Measurements from ENCODE around the gene SEPTIN12. TPM values are rescaled to one million over a fixed set of nuclear protein-coding genes. Genes with fewer than 3 reads are reported as not detected.

Gene SEPTIN12
- total and polyA plus RNA-seq, 2 experiments from 2014 or later = not detected

- no peak for TF ChIP-seq CTCF (IDR thresholded peaks at IDR 0.05; ENCODE audit: poor library complexity)
- no peak for TF ChIP-seq EZH2 (IDR thresholded peaks at IDR 0.05; ENCODE audit: borderline replicate concordance)
- TF ChIP-seq EZH2phosphoT487 (IDR thresholded peaks at IDR 0.05; ENCODE audit: low read depth, severe bottlenecking, unreplicated experiment) = no peak
- H3K4me3 ChIP-seq = no peak overlapping the region
- H3K36me3 ChIP-seq (replicated peaks; ENCODE audit: insufficient read depth, low read depth) = peaks cover 3% of the 10 kb centered on the region
- WGBS (ENCODE audit: low lambda C conversion rate, missing lambda C conversion rate) = 93% methylated on average over 11 of the region's 11 CpGs
- no peak overlapping the region for H3K27ac ChIP-seq
- H4K20me1 ChIP-seq (ENCODE audit: insufficient read depth, poor library complexity, severe bottlenecking) = peaks cover 5% of the 10 kb centered on the region
- no peaks in the 10 kb centered on the region for H3K9me2 ChIP-seq (replicated peaks; ENCODE audit: insufficient read depth)
- DNase-seq (ENCODE audit: low spot score) = no peak
- H3K9me3 ChIP-seq (ENCODE audit: low read depth) = no peaks in the 10 kb centered on the region
- no peaks in the 10 kb centered on the region for H3K79me2 ChIP-seq
- H3K4me1 ChIP-seq (ENCODE audit: insufficient read depth) = no peaks in the 10 kb centered on the region
- H3K27me3 ChIP-seq = no peaks in the 10 kb centered on the region
- H3K4me2 ChIP-seq = no peak overlapping the region
- H2AFZ ChIP-seq = no peak overlapping the region
These were observed 40.6 kb upstream of the SEPTIN12 start for GRCh38 chr16:4828567-4829321.

- Histone ChIP-seq H3K27me3 (no peaks in the 10 kb centered on the region), H3K36me3 (replicated peaks; ENCODE audit: insufficient read depth, low read depth) (peaks cover 3% of the 10 kb centered on the region), H3K9me2 (replicated peaks; ENCODE audit: insufficient read depth) (no peaks in the 10 kb centered on the region), H3K4me1 (ENCODE audit: insufficient read depth) (no peaks in the 10 kb centered on the region), H3K9me3 (ENCODE audit: low read depth) (no peaks in the 10 kb centered on the region), H3K79me2 (no peaks in the 10 kb centered on the region), H3K4me2 (no peak overlapping the region), H2AFZ (no peak overlapping the region), H4K20me1 (ENCODE audit: insufficient read depth, poor library complexity, severe bottlenecking) (peaks cover under 1% of the 10 kb centered on the region), H3K27ac (no peak overlapping the region), H3K4me3 (no peak overlapping the region)
- no peak for TF ChIP-seq EZH2 (IDR thresholded peaks at IDR 0.05; ENCODE audit: borderline replicate concordance)
- TF ChIP-seq CTCF (IDR thresholded peaks at IDR 0.05; ENCODE audit: poor library complexity) = no peak
- no peak for TF ChIP-seq EZH2phosphoT487 (IDR thresholded peaks at IDR 0.05; ENCODE audit: low read depth, severe bottlenecking, unreplicated experiment)
- DNase-seq (ENCODE audit: low spot score) = no peak
- 99% methylated on average over 10 of the region's 10 CpGs for WGBS (ENCODE audit: low lambda C conversion rate, missing lambda C conversion rate)
These were observed 38.8 kb upstream of the SEPTIN12 start for GRCh38 chr16:4826980-4827379.

- TF ChIP-seq EZH2 (IDR thresholded peaks at IDR 0.05; ENCODE audit: borderline replicate concordance) (no peak), EZH2phosphoT487 (IDR thresholded peaks at IDR 0.05; ENCODE audit: low read depth, severe bottlenecking, unreplicated experiment) (no peak), CTCF (IDR thresholded peaks at IDR 0.05; ENCODE audit: poor library complexity) (no peak)
- Histone ChIP-seq H3K27ac (no peak overlapping the region), H3K79me2 (no peaks in the 10 kb centered on the region), H3K4me2 (no peak overlapping the region), H2AFZ (no peak overlapping the region), H3K9me3 (ENCODE audit: low read depth) (no peaks in the 10 kb centered on the region), H3K36me3 (replicated peaks; ENCODE audit: insufficient read depth, low read depth) (peaks cover 3% of the 10 kb centered on the region), H4K20me1 (ENCODE audit: insufficient read depth, poor library complexity, severe bottlenecking) (no peaks in the 10 kb centered on the region), H3K4me1 (ENCODE audit: insufficient read depth) (no peaks in the 10 kb centered on the region), H3K27me3 (no peaks in the 10 kb centered on the region), H3K4me3 (no peak overlapping the region), H3K9me2 (replicated peaks; ENCODE audit: insufficient read depth) (no peaks in the 10 kb centered on the region)
- 98% methylated on average over 4 of the region's 4 CpGs for WGBS (ENCODE audit: low lambda C conversion rate, missing lambda C conversion rate)
- no peak for DNase-seq (ENCODE audit: low spot score)
These were observed 38.4 kb upstream of the SEPTIN12 start for GRCh38 chr16:4826526-4826925.

Measured in hepatocyte (in vitro differentiated cells).